Testis (tissue), 3 donors: Measurements from ENCODE around the gene PIGZ. TPM values are rescaled to one million over a fixed set of nuclear protein-coding genes. Genes with fewer than 3 reads are reported as not detected.

ENCODE experiments used
- DNase-seq: peaks from one replicate; pipeline ENCODE4 v3.0.0-alpha.2; 2019
- H3K27ac ChIP-seq, 2 donors: fragments of 200-600 bp; sonication (generic); one replicate each; pipeline ENCODE4 v1.5.1; 2019
- H3K27me3 ChIP-seq: fragments of 200-600 bp; sonication (generic); one replicate; pipeline ENCODE4 v1.5.1; 2019
- H3K36me3 ChIP-seq: fragments of 200-600 bp; sonication (generic); one replicate; pipeline ENCODE4 v1.5.1; 2017; ENCODE audit warnings: low read depth; ENCODE audit errors: missing control alignments
- H3K4me1 ChIP-seq: fragments of 200-600 bp; sonication (generic); one replicate; pipeline ENCODE4 v1.5.1; 2019
- H3K4me3 ChIP-seq, 2 donors: fragments of 200-600 bp; sonication (generic); one replicate each; pipeline ENCODE4 v1.5.1; 2017 to 2019
- H3K9me3 ChIP-seq: fragments of 200-600 bp; sonication (generic); one replicate; pipeline ENCODE4 v1.5.1; 2017
- CTCF ChIP-seq, 3 experiments: fragments of 450-650 bp in 2 of 3; fragments of 200-600 bp in 1 of 3; sonication (generic) in 1 of 3; IDR thresholded peaks; one replicate each; pipeline ENCODE4 v1.5.1; 2016 to 2019; ENCODE audit warnings: antibody characterized with exemption in 3 of 3, mild to moderate bottlenecking in 2 of 3, moderate library complexity in 1 of 3
- POLR2A ChIP-seq: fragments of 450-650 bp; IDR thresholded peaks from one replicate; pipeline ENCODE4 v1.6.1; 2017; ENCODE audit warnings: antibody characterized with exemption, mild to moderate bottlenecking, moderate library complexity
- WGBS, 2 donors: methylation state at CpG; one replicate each; pipeline ENCODE4 v1.1.5; 2018; 5-methylcytosine and 5-hydroxymethylcytosine counted together
- intact Hi-C: fragments of 100-400 bp; cut with DNase I; formaldehyde crosslinking; loops from one replicate; pipeline ENCODE4 v1.15.1; 2023; ENCODE audit warnings: low total_unique reads
- polyA plus RNA-seq: library from polyadenylated mRNA; stranded (reverse); fragments of 350-450 nt; fragmentation: Illumina TruSeq; extraction: RNeasy Lipid Tissue Mini Kit (QIAGEN cat#74804); gene quantifications from one replicate; pipeline ENCODE4 v1.2.3, GENCODE V29; 2014; ENCODE audit warnings: low read depth, low replicate concordance; ENCODE audit not compliant: insufficient read depth
- total RNA-seq, 2 donors: library from RNA; depleted of rRNA; stranded (reverse); fragments of >200 nt; gene quantifications; one replicate each; pipeline ENCODE4 v1.2.3, GENCODE V29; 2016

The PIGZ gene
- total and polyA plus RNA-seq, 3 donors from 2014 or later, result 3.0 to 4.5 (median 3.9) TPM

GRCh38 chr3:196927571-196928453 lies 40.8 kb downstream of the PIGZ start:
- TF ChIP-seq POLR2A, result no peak
- Histone ChIP-seq H3K27ac (no peak overlapping the region), H3K4me1 (no peaks in the 10 kb centered on the region), H3K27me3 (no peaks in the 10 kb centered on the region), H3K4me3 (no peak overlapping the region), H3K36me3 (no peaks in the 10 kb centered on the region), H3K9me3 (no peaks in the 10 kb centered on the region)
- DNase-seq, result no peak
- intact Hi-C loops, result no loop called here
- 92 to 94% methylated on average over 7 of the region's 7 CpGs for WGBS, 2 donors

- H3K4me1 ChIP-seq, result no peaks in the 10 kb centered on the region
- H3K27me3 ChIP-seq, result no peaks in the 10 kb centered on the region
- H3K4me3 ChIP-seq, result no peak overlapping the region
- no peaks in the 10 kb centered on the region for H3K9me3 ChIP-seq
- TF ChIP-seq CTCF (IDR thresholded peaks at IDR 0.05), result no peak
- no peak for TF ChIP-seq POLR2A
- 54 to 82% methylated on average over 2 of the region's 2 CpGs for WGBS, 2 donors
- H3K36me3 ChIP-seq, result no peaks in the 10 kb centered on the region
- H3K27ac ChIP-seq, result no peak overlapping the region
- intact Hi-C loops, result no loop called here
- no peak for DNase-seq
These were observed 47.9 kb downstream of the PIGZ start for GRCh38 chr3:196920733-196921132.

GRCh38 chr3:196918968-196919367 lies 49.7 kb downstream of the PIGZ start:
- Histone ChIP-seq H3K4me3 (no peak overlapping the region), H3K36me3 (no peaks in the 10 kb centered on the region), H3K9me3 (no peaks in the 10 kb centered on the region), H3K4me1 (no peaks in the 10 kb centered on the region), H3K27me3 (no peaks in the 10 kb centered on the region), H3K27ac (no peak overlapping the region)
- intact Hi-C loops, result no loop called here
- WGBS, 2 donors, result 82 to 90% methylated on average over 2 of the region's 2 CpGs
- no peak for DNase-seq
- TF ChIP-seq CTCF (IDR thresholded peaks at IDR 0.05) (no peak), POLR2A (no peak)

- intact Hi-C loops, result no loop called here
- Histone ChIP-seq H3K4me3 (no peak overlapping the region), H3K27ac (no peak overlapping the region), H3K4me1 (no peaks in the 10 kb centered on the region), H3K9me3 (no peaks in the 10 kb centered on the region), H3K36me3 (no peaks in the 10 kb centered on the region), H3K27me3 (no peaks in the 10 kb centered on the region)
- TF ChIP-seq POLR2A (no peak), CTCF (IDR thresholded peaks at IDR 0.05) (no peak)
- no peak for DNase-seq
- 90 to 92% methylated on average over 3 of the region's 3 CpGs for WGBS, 2 donors
These were observed 51.6 kb downstream of the PIGZ start for GRCh38 chr3:196916995-196917394.

GRCh38 chr3:196916221-196916620 lies 52.4 kb downstream of the PIGZ start:
- TF ChIP-seq CTCF (IDR thresholded peaks at IDR 0.05) (no peak), POLR2A (no peak)
- DNase-seq, result no peak
- no peak overlapping the region for H3K4me3 ChIP-seq
- no peaks in the 10 kb centered on the region for H3K4me1 ChIP-seq
- intact Hi-C loops, result no loop called here
- H3K36me3 ChIP-seq, result no peaks in the 10 kb centered on the region
- H3K9me3 ChIP-seq, result no peaks in the 10 kb centered on the region
- WGBS, 2 donors, result 89 to 97% methylated on average over 1 of the region's 1 CpG
- H3K27me3 ChIP-seq, result no peaks in the 10 kb centered on the region
- H3K27ac ChIP-seq, result no peak overlapping the region
